Small intestine (tissue), 7 donors: ENCODE results near the gene HS6ST2. TPM values are rescaled to one million over a fixed set of nuclear protein-coding genes. Genes with fewer than 3 reads are reported as not detected.

Experiments
- DNase-seq, 2 donors: peaks; one replicate each; pipeline versions ENCODE4 v3.0.0 to v3.0.0-alpha.2; 2013
- FAIRE-seq: peaks from 2 replicates; lab custom pipeline; 2012; peaks lifted over from hg19 to GRCh38; lab: Jason Lieb, UNC
- H3K27ac ChIP-seq, 3 donors: one replicate each; pipeline ENCODE4 v1.5.1; 2013; ENCODE audit warnings: low read length in 2 of 3, mild to moderate bottlenecking in 2 of 3, control low read depth in 1 of 3, inconsistent platforms in 1 of 3, low read depth in 1 of 3, moderate library complexity in 1 of 3
- H3K27me3 ChIP-seq, 3 donors: one replicate each; pipeline ENCODE4 v1.6.1; 2013; ENCODE audit warnings: low read length in 3 of 3, inconsistent platforms in 1 of 3; ENCODE audit not compliant: control insufficient read depth in 3 of 3, insufficient read depth in 3 of 3
- H3K36me3 ChIP-seq, 3 donors: one replicate each; pipeline ENCODE4 v1.6.1; 2013; ENCODE audit warnings: low read length in 3 of 3, inconsistent platforms in 1 of 3, low read depth in 1 of 3, mild to moderate bottlenecking in 1 of 3, moderate library complexity in 1 of 3; ENCODE audit not compliant: control insufficient read depth in 3 of 3, insufficient read depth in 2 of 3
- H3K4me1 ChIP-seq, 3 donors: one replicate each; pipeline ENCODE4 v1.6.1; 2013; ENCODE audit warnings: low read length in 2 of 3, inconsistent platforms in 1 of 3, low read depth in 1 of 3, mild to moderate bottlenecking in 1 of 3, moderate library complexity in 1 of 3; ENCODE audit not compliant: control insufficient read depth in 3 of 3, insufficient read depth in 2 of 3
- H3K4me3 ChIP-seq, 3 donors: one replicate each; pipeline ENCODE4 v1.5.1; 2013; ENCODE audit warnings: low read length in 3 of 3, control low read depth in 1 of 3, inconsistent platforms in 1 of 3, low read depth in 1 of 3, mild to moderate bottlenecking in 1 of 3, moderate library complexity in 1 of 3
- H3K9me3 ChIP-seq, 2 donors: one replicate each; pipeline ENCODE4 v1.6.1; 2013; ENCODE audit warnings: low read depth in 1 of 2, low read length in 1 of 2; ENCODE audit not compliant: control insufficient read depth in 2 of 2, insufficient read depth in 1 of 2
- WGBS, 3 donors: extraction: QIAGEN DNeasy Blood & Tissue Kit; methylation state at CpG; one replicate each; pipeline ENCODE4 v1.1.7; 2013; 5-methylcytosine and 5-hydroxymethylcytosine counted together
- polyA plus RNA-seq, 4 donors: library from polyadenylated mRNA; stranded (reverse) in 3 of 4; unstranded in 1 of 4; fragments of 200-250 nt in 3 of 4; fragments of 120-200 nt in 1 of 4; gene quantifications; one replicate each; pipeline versions ENCODE4 v1.2.1 to v1.2.3, GENCODE V29; 2013
- donor health status: healthy with polysubstance abuse.
- donor health status: control.
- donor health status: control.
- donor health status: Bipolar disorder and iron deficiency.
- donor health status: healthy.

Gene HS6ST2
- polyA plus RNA-seq, 4 donors: 0.12 to 0.55 TPM; not detected in 2

DNA sequence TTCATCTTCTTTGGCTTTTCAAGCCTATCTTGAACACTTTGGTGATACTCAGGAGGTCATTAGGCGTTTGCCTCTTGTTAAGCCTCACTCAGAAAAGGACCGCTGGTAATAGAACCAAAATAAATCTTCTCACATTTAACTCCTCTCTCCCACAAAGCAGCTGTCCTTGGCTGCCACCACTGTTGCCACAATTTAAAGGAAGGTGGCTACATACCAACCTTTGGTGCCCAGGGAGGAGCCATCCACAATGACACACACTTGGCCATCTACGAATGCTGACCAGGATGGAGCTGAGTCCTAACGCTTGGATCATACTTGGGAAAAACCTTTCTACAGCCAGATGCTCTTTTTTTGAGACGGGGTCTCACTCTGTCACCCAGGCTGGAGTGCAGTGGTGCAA is 210.2 kb downstream of the HS6ST2 start:
- FAIRE-seq: no peak
- WGBS, 3 donors: 72 to 87% (median 87%) methylated on average over 5 of the region's 5 CpGs
- no peak for DNase-seq
- no peaks in the 10 kb centered on the region for H3K4me1 ChIP-seq
- H3K27me3 ChIP-seq: no peaks in the 10 kb centered on the region
- H3K36me3 ChIP-seq: no peaks in the 10 kb centered on the region
- no peaks in the 10 kb centered on the region for H3K9me3 ChIP-seq
- no peak overlapping the region for H3K4me3 ChIP-seq
- no peak overlapping the region for H3K27ac ChIP-seq

DNA sequence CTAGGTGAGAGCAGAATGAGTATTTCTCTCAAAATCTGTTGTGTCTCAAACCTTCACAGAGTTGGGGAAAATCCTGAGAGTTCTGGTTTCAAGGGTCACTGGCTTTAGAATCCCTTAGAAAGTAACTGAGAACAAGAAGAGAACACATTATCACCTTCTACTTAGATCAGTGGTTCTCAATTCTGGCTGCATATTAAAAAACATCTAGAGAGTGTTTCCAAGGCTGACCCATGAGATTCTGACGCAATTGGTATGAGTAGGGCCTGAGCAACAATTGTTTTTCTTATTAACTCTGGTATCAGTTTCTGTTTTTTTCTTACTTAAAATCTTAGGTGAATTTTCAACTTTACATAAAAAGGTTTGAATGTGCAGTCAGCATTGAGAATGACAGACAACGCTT is 212.8 kb downstream of the HS6ST2 start:
- Histone ChIP-seq H3K9me3 (no peaks in the 10 kb centered on the region), H3K27ac (no peak overlapping the region), H3K36me3 (no peaks in the 10 kb centered on the region), H3K4me1 (no peaks in the 10 kb centered on the region), H3K4me3 (no peak overlapping the region), H3K27me3 (no peaks in the 10 kb centered on the region)
- DNase-seq (no peak), FAIRE-seq (no peak)
- WGBS, 3 donors: 66 to 83% (median 78%) methylated on average over 2 of the region's 2 CpGs

DNA sequence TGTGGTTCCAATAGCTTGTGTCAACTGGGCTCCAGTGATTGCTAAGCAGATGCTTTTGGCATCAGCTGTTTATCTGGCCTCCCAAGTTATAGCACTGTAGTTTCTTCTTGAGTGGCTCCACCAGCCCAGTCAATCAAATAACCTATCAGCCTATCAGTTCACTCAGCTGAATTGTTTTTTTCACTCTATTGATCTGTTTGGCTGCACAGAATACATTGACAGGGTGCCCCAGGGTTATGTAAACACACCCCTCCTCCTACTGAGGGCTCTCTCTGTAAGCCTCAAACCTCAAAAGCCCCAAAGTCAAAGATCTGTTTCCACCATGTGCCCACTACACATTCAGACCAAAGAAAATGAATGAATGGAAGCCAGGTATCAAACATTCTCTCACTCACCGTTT is 214.0 kb downstream of the HS6ST2 start:
- no peak for DNase-seq
- H3K36me3 ChIP-seq: no peaks in the 10 kb centered on the region
- H3K4me3 ChIP-seq: no peak overlapping the region
- FAIRE-seq: no peak
- no peaks in the 10 kb centered on the region for H3K27me3 ChIP-seq
- H3K27ac ChIP-seq: no peak overlapping the region
- H3K9me3 ChIP-seq: no peaks in the 10 kb centered on the region
- no peaks in the 10 kb centered on the region for H3K4me1 ChIP-seq
- 7 to 51% (median 9%) methylated on average over 1 of the region's 1 CpG for WGBS, 3 donors

DNA sequence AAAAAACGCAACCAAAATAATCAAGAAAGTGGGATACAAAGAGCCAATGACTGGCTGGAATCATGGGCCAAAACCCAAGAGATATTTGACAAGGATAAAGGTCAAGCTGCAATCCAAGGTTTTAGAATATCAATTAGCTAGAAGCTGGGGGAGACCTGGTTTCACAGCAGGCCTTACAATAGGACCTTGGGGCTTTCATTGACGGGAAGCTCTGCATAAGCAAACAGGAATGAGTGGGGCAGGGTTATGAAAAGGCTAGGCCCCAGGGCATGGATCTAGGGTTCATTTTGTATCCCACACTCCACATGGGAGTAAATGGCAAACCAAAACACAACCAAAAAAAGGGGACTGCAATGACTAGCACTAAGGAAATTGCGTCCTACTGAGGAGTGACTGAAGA is 215.3 kb downstream of the HS6ST2 start:
- DNase-seq (no peak), FAIRE-seq (no peak)
- Histone ChIP-seq H3K9me3 (no peaks in the 10 kb centered on the region), H3K27ac (no peak overlapping the region), H3K36me3 (no peaks in the 10 kb centered on the region), H3K4me3 (no peak overlapping the region), H3K4me1 (no peaks in the 10 kb centered on the region), H3K27me3 (no peaks in the 10 kb centered on the region)
- WGBS, 3 donors: 74 to 91% (median 77%) methylated on average over 3 of the region's 3 CpGs

DNA sequence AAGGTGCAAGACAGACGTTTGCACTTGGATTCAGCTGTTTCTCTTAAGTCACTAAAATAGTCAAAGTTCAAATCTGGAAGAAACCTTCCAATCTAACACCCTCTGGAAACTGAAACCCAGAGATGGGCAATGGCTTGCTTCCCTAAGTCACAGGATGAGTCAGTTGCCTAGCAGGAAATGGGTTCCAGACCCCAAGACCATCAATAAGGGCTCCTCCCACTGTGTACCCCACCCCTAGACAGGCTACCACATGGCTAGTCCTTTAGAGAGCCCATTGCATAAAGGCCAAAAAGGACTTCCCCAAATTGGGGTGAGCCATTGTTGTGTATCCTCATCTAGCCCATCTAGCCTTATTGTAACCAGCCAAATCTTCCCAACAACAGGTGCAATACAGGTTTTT is 216.2 kb downstream of the HS6ST2 start:
- Histone ChIP-seq H3K4me1 (no peaks in the 10 kb centered on the region), H3K36me3 (no peaks in the 10 kb centered on the region), H3K27ac (no peak overlapping the region), H3K9me3 (no peaks in the 10 kb centered on the region), H3K4me3 (no peak overlapping the region), H3K27me3 (no peaks in the 10 kb centered on the region)
- 0 to 12% (median 5%) methylated on average over 1 of the region's 1 CpG for WGBS, 3 donors
- DNase-seq (no peak), FAIRE-seq (no peak)

DNA sequence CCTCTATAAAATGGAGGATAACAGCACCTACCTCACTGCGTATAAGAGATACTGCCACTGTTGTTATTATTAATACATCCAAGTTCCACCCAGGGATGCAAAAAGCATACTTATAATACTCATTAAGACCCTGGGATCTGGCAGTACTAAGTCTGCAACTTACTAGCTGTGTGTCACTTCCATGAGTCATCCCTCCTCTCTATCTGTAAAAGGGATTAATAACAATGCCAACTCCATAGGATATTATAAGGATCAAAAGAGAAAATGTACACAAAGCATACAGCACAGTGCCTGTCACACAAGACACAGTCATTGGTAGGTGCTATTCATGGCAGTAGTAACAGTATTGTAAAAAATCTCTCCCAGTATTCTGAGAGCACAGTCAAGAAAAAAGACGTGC is 216.7 kb downstream of the HS6ST2 start:
- WGBS, 3 donors: 42 to 68% (median 56%) methylated on average over 2 of the region's 2 CpGs
- DNase-seq: no peak
- H3K27ac ChIP-seq: no peak overlapping the region
- no peak for FAIRE-seq
- H3K4me1 ChIP-seq: no peaks in the 10 kb centered on the region
- no peak overlapping the region for H3K4me3 ChIP-seq
- H3K36me3 ChIP-seq: no peaks in the 10 kb centered on the region
- H3K9me3 ChIP-seq: no peaks in the 10 kb centered on the region
- H3K27me3 ChIP-seq: no peaks in the 10 kb centered on the region

DNA sequence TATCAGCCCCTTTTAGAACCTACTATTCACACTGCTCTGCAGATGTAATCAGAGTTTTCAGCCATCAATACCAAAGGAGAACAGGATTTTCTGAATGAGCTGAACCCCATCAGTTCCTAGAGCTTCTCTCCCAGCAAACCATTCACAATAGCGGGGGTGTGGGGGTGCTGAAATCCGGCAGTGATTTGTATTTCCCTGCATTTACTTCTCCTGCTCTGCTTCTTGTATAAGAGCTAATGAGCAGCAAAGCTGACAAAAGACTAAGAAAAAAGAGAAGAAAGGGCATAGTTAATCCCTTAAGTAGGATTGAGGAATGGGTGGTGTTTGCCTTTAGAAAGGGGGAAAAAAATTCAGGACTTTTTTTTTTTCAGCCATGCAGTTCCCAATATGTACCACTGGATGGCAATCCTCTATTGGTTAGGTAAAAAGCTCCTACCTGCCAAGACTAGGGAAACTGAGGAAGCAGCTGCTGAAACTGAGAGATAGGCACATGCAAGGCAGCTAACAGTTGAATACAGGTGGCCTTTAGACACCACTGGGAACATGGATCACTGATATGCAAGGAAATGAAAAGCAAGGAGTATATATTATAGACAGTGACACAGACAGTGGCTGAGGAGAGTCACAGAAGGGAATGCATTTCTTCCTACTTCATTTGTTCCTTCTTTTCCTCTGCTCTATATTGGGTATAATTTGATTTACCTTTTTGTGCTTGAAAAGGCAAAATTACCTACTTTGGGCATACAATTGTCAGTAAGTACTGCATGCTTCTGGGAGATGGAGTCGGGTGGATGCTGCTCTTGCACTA is 217.9 kb downstream of the HS6ST2 start:
- DNase-seq (peak in 1 of 2 donors; percentile 5), FAIRE-seq (no peak)
- no peaks in the 10 kb centered on the region for H3K36me3 ChIP-seq
- H3K27ac ChIP-seq: no peak overlapping the region
- H3K9me3 ChIP-seq: no peaks in the 10 kb centered on the region
- WGBS, 3 donors: 74 to 78% (median 75%) methylated on average over 3 of the region's 3 CpGs
- no peaks in the 10 kb centered on the region for H3K4me1 ChIP-seq
- H3K4me3 ChIP-seq: no peak overlapping the region
- H3K27me3 ChIP-seq: no peaks in the 10 kb centered on the region

DNA sequence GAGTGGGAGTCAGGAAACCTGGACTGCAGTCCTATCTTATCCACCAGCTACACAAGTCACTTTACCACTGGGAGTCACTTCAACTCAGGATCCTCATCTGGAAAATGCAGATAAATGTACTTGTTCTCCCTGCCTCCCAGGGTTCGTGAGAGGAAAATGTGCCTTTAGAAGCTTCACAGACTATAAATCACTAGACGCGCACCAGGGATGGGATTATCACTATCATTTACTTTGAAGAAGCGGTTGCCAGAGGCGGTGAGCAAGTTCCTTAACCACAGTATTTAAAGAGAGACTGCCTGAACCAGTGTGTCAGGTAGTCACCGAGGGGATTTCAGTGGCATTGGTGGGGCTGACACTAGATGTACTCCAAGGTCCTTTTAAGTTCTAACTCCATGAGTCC is 219.5 kb downstream of the HS6ST2 start:
- Histone ChIP-seq H3K27ac (no peak overlapping the region), H3K4me1 (no peaks in the 10 kb centered on the region), H3K27me3 (no peaks in the 10 kb centered on the region), H3K4me3 (no peak overlapping the region), H3K36me3 (no peaks in the 10 kb centered on the region), H3K9me3 (no peaks in the 10 kb centered on the region)
- FAIRE-seq: no peak
- 66 to 81% (median 74%) methylated on average over 6 of the region's 6 CpGs for WGBS, 3 donors
- DNase-seq: no peak

DNA sequence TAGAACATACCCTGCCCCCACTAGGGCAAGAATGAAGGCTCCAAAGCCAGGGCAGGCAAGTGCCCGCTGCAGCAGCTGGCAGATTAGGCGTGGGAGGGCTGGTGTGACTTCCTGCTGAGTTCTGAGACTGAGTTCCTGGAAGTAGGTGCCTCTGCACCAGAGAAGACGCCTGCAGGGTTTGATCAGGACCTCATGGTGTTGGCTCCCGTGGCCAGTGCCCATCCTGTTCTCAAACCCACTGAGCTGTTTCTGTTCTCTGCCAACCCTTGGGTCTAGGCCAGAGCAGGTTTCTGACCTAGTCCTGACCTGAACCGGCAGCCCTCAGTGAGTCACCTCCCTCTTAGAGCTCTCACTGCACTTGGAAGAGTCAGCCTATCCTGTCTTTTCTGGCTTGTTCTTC is 220.7 kb downstream of the HS6ST2 start:
- Histone ChIP-seq H3K27me3 (no peaks in the 10 kb centered on the region), H3K36me3 (no peaks in the 10 kb centered on the region), H3K4me3 (no peak overlapping the region), H3K4me1 (no peaks in the 10 kb centered on the region), H3K9me3 (no peaks in the 10 kb centered on the region), H3K27ac (no peak overlapping the region)
- no peak for DNase-seq
- FAIRE-seq: no peak
- WGBS, 3 donors: 5 to 45% (median 31%) methylated on average over 3 to 5 of the region's 5 CpGs
